Adrenal gland (tissue), 5 donors: ENCODE data around the gene MRAP2.

Source experiments
- CTCF ChIP-seq, 6 experiments: fragments of 450-650 bp in 4 of 6; fragments of 200-600 bp in 2 of 6; sonication (generic) in 1 of 6; IDR thresholded peaks; 1 replicate in 5 of 6; 2 replicates in 1 of 6; pipeline versions ENCODE4 v1.5.1 to v1.8.0; 2016 to 2021; ENCODE audit warnings: antibody characterized with exemption in 6 of 6, mild to moderate bottlenecking in 2 of 6, moderate library complexity in 1 of 6
- POLR2A ChIP-seq, 2 donors: fragments of 450-650 bp; IDR thresholded peaks; one replicate each; pipeline ENCODE4 v1.6.1; 2017; ENCODE audit warnings: antibody characterized with exemption in 2 of 2, mild to moderate bottlenecking in 2 of 2, moderate library complexity in 1 of 2
- donor health status: DM: no; HTN: no; CAD: no.

DNA sequence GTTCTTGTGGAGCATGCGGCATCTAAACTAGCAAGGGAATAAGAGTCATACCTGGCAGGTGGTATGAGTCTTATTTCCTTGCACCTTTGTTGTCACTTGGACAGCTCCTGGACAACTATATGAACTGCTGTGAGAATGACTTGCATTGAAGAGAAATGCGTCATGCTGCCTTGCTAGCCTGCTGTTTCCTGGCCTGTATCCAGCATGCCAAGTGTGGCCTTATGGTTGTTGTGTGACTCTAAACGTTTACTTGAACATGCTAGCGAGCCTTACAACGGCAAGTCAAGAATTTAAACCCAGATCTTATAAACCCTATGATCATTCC is 103.4 kb downstream of the MRAP2 start:
- TF ChIP-seq CTCF (IDR thresholded peaks at IDR 0.05) (no peak), POLR2A (IDR thresholded peaks at IDR 0.05) (no peak)
